HFF-Myc (cell line): ENCODE measurements around the gene DSEL.

Source experiments
- DNase-seq: peaks from one replicate; pipeline ENCODE4 v3.0.0-alpha.2; 2011; ENCODE audit warnings: low read depth; ENCODE audit errors: extremely low read depth
- H3K4me3 ChIP-seq: replicated peaks from 2 replicates; pipeline ENCODE4 v1.5.1; 2011; ENCODE audit warnings: low read depth, mild to moderate bottlenecking, control low read depth, low read length
- CTCF ChIP-seq: IDR thresholded peaks from 2 replicates; pipeline ENCODE4 v1.5.1; 2012; ENCODE audit warnings: mild to moderate bottlenecking, low read depth, low read length, control low read depth; ENCODE audit errors: missing control alignments

The DSEL gene

GRCh38 chr18:67516539-67517443, at the start of gene DSEL:
DSEL (minus strand) TSS chr18:67516720; CDS start chr18:67514608, 2,112 bp downstream.
- no peak for TF ChIP-seq CTCF
- peak within 1 kb of the TSS; percentile 80 for H3K4me3 ChIP-seq
- peak; percentile 62 for DNase-seq

GRCh38 chr18:67553437-67553836, 36.9 kb upstream of the DSEL start:
- H3K4me3 ChIP-seq = no peak overlapping the region
- DNase-seq = no peak
- TF ChIP-seq CTCF = no peak

- DNase-seq = no peak
- no peak for TF ChIP-seq CTCF
- H3K4me3 ChIP-seq = no peak overlapping the region
These were observed 34.5 kb upstream of the DSEL start for GRCh38 chr18:67550872-67551520.

- TF ChIP-seq CTCF = no peak
- no peak overlapping the region for H3K4me3 ChIP-seq
- no peak for DNase-seq
These were observed 33.4 kb upstream of the DSEL start for GRCh38 chr18:67549946-67550345.

GRCh38 chr18:67545681-67546080, 29.2 kb upstream of the DSEL start:
- no peak for TF ChIP-seq CTCF
- DNase-seq = no peak
- H3K4me3 ChIP-seq = no peak overlapping the region

GRCh38 chr18:67540559-67540958, 24.0 kb upstream of the DSEL start:
- no peak overlapping the region for H3K4me3 ChIP-seq
- no peak for DNase-seq
- TF ChIP-seq CTCF = no peak
